ENCODE measurements around the gene RUBCN. TPM values are rescaled to one million over a fixed set of nuclear protein-coding genes. Genes with fewer than 3 reads are reported as not detected.
"Not testable (repeated sequence)": the region's sequence is repeated elsewhere in the genome, so short reads cannot be mapped to it uniquely, and the experiment has no call there.

Gene RUBCN
- total RNA-seq, 1 donor from 2014 or later, result 3.7 TPM

DNA sequence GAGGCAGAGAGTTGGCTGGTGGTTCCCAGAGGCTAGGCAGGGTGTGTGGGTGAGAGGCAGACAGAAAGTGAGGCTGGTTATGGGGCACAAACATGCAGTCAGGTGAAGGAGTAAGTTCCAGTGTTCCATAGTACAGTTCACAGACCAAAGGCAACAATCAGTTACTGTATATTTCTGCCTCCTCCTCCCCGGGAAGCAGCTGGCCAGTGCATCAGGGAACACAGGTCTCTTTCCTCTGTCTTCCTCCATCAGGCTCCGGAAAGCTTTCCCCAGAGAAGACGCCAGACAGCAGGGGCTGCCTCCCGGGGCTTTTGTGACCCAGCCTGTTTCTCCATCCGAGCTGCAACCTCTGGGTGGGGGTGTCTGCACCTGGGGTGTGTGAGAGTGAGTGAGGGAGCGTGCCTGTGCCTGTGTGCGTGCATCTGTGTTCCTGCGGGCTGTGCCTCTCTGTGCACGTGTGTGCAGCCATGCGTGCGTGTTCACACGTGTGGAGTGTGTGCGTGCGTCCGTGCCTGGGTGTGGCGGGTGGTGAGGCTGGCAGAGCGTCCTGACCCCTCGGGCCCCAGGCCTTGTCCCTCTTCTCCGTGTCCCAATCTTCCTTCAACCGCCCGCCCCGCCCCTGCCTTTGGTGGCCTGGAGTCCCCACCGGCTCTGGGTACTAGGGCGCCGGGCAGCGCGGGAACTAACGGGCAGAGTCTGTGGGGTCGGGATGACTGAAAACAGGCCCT lies 72.1 kb downstream of the RUBCN start:
- H3K4me3 ChIP-seq (ENCODE audit: low read length in 3 of 3); H3K36me3 ChIP-seq (ENCODE audit: control insufficient read depth in 3 of 3, insufficient read depth in 3 of 3, low read length in 3 of 3); H3K9ac ChIP-seq (ENCODE audit: low read depth in 1 of 3, low read length in 3 of 3); H3K27ac ChIP-seq (ENCODE audit: low read depth, low read length); H3K4me1 ChIP-seq (ENCODE audit: control insufficient read depth in 3 of 3, insufficient read depth in 3 of 3, low read length in 3 of 3); H3K9me3 ChIP-seq (ENCODE audit: control insufficient read depth in 3 of 3, low read length in 3 of 3); H3K27me3 ChIP-seq (ENCODE audit: control insufficient read depth in 3 of 3, insufficient read depth in 3 of 3, low read length in 3 of 3): not testable (repeated sequence)

DNA sequence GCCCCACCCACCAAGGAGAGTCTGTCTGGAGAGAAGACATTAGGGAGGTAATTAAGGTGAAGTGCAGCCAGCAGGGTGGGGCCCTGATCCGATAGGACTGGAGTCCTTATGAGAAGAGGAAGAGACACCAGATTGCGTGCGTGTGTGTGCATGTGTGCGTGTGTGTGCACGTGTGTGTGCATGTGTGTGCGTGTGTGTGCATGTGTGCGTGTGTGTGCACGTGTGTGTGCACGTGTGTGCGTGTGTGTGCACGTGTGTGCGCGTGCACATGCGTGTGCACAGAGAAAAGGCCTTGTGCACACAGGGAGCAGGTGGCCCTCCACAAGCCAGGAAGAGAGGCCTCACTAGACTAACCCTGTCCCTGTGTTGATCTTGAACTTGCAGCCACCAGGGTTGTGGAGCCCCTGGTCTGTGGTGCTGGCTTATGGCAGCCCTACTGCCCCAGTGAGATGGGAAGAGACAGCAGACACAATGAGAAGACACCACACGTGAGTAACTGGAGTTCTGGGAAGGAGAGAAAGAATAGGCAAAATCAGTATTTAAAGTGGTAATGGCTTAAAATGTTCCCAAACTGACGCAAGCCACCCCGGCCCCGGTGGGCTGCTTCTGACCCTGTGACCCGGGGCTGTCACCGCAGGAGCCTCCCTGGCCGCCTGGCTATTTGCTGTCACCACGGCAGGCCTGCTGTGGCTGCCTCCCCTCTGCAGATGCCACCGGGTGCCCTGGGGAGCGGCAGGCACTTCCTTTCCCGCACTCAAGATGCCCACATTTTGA lies 73.2 kb downstream of the RUBCN start:
- H3K27me3 ChIP-seq (ENCODE audit: control insufficient read depth in 3 of 3, insufficient read depth in 3 of 3, low read length in 3 of 3); H3K36me3 ChIP-seq (ENCODE audit: control insufficient read depth in 3 of 3, insufficient read depth in 3 of 3, low read length in 3 of 3); H3K27ac ChIP-seq (ENCODE audit: low read depth, low read length); H3K9me3 ChIP-seq (ENCODE audit: control insufficient read depth in 3 of 3, low read length in 3 of 3); H3K9ac ChIP-seq (ENCODE audit: low read depth in 1 of 3, low read length in 3 of 3); H3K4me1 ChIP-seq (ENCODE audit: control insufficient read depth in 3 of 3, insufficient read depth in 3 of 3, low read length in 3 of 3); H3K4me3 ChIP-seq (ENCODE audit: low read length in 3 of 3): not testable (repeated sequence)

DNA sequence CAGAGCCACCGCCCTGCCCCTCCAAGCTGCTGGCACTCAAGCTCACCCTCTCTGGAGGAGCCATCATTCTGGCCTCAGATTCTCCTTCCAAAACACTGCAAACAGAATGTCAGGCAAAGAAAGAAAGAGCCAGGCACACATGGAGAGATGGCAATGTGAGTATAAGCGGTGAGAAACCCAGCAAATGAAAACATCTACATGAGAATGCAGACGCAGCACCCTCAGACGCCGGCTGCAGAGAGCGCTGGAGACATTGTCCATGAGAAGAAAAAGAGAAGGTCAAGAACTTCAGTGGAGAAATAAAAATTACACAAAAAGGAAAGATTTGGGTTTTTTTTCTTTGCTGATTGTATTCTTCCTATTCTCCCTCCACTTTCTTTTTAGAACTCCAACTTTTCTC lies 74.4 kb downstream of the RUBCN start:
- not testable (repeated sequence) for H3K36me3 ChIP-seq (ENCODE audit: control insufficient read depth in 3 of 3, insufficient read depth in 3 of 3, low read length in 3 of 3); H3K4me1 ChIP-seq (ENCODE audit: control insufficient read depth in 3 of 3, insufficient read depth in 3 of 3, low read length in 3 of 3); H3K4me3 ChIP-seq (ENCODE audit: low read length in 3 of 3); H3K27me3 ChIP-seq (ENCODE audit: control insufficient read depth in 3 of 3, insufficient read depth in 3 of 3, low read length in 3 of 3); H3K27ac ChIP-seq (ENCODE audit: low read depth, low read length); H3K9me3 ChIP-seq (ENCODE audit: control insufficient read depth in 3 of 3, low read length in 3 of 3); H3K9ac ChIP-seq (ENCODE audit: low read depth in 1 of 3, low read length in 3 of 3)

DNA sequence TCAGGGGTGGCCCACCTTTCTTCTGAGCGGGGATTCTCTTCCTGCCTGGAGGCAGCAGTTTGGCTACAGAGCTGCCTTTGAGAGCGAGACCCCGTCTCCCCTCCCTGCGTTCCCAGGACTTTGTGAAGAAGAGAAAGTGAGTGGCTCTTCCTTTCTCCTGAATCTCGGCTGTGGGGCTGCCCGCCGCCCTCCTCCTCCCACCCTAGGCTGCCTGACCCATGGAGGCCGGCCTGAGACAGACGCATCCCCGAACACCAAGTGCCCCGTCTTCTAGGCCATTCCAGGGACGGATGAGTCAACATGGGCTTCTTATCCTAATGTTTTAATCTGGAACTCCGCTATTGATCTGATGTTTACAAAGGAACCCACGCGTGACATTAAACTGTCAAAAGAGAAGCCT lies 74.8 kb downstream of the RUBCN start:
- H3K27me3 ChIP-seq (ENCODE audit: control insufficient read depth in 3 of 3, insufficient read depth in 3 of 3, low read length in 3 of 3); H3K27ac ChIP-seq (ENCODE audit: low read depth, low read length); H3K36me3 ChIP-seq (ENCODE audit: control insufficient read depth in 3 of 3, insufficient read depth in 3 of 3, low read length in 3 of 3); H3K4me1 ChIP-seq (ENCODE audit: control insufficient read depth in 3 of 3, insufficient read depth in 3 of 3, low read length in 3 of 3); H3K9ac ChIP-seq (ENCODE audit: low read depth in 1 of 3, low read length in 3 of 3); H3K9me3 ChIP-seq (ENCODE audit: control insufficient read depth in 3 of 3, low read length in 3 of 3); H3K4me3 ChIP-seq (ENCODE audit: low read length in 3 of 3): not testable (repeated sequence)

DNA sequence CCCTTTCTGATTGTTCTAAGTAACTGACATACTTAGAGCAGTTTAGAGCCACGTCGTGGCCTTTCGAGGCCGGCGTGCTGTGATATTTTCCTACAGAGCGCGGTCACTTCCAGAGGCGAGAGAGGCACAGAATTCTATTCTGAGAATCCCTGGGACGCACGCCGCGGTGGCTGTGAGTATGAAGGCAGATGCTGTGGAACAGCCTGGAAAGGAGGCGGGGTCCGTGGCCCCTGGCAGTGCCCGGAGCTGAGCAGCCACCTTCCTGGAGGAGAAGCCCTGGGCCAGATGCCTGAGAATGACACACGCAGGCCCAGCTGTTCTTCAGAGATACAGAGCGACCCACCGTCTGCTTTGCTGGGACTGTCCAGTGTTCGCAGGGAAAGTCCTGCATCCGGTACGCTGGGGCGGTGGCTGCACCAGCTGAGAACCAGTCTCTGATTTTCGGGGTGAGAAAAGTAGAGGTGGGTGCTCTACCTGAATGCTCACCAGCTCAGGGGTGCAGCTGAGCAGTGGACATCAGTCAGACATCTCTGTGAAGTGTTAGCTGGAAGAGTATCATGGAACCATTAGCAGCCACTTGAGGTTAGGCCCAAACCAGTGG lies 75.4 kb downstream of the RUBCN start:
- H3K36me3 ChIP-seq (ENCODE audit: control insufficient read depth in 3 of 3, insufficient read depth in 3 of 3, low read length in 3 of 3); H3K4me3 ChIP-seq (ENCODE audit: low read length in 3 of 3); H3K27ac ChIP-seq (ENCODE audit: low read depth, low read length); H3K4me1 ChIP-seq (ENCODE audit: control insufficient read depth in 3 of 3, insufficient read depth in 3 of 3, low read length in 3 of 3); H3K27me3 ChIP-seq (ENCODE audit: control insufficient read depth in 3 of 3, insufficient read depth in 3 of 3, low read length in 3 of 3); H3K9me3 ChIP-seq (ENCODE audit: control insufficient read depth in 3 of 3, low read length in 3 of 3); H3K9ac ChIP-seq (ENCODE audit: low read depth in 1 of 3, low read length in 3 of 3): not testable (repeated sequence)

DNA sequence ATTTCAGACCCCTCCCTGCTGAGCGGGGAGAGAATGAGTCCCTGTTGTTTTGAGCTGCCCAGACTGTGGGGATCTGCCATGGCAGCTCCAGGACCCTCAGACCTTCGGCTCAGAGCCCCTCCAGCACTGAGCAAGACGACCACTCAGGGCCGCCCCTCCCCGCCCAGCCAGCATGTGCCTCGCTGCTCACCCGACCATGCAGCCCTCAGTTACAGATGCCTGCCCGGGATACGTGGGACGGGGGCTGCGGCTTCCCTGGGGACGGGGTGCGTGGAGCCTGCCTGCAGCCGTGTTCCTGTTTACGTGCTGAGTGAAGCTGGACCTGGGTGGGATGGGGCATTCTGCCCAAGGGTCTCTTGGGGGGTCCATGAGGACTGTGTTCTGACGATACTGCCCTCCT lies 77.0 kb downstream of the RUBCN start:
- not testable (repeated sequence) for H3K27me3 ChIP-seq (ENCODE audit: control insufficient read depth in 3 of 3, insufficient read depth in 3 of 3, low read length in 3 of 3); H3K27ac ChIP-seq (ENCODE audit: low read depth, low read length); H3K9ac ChIP-seq (ENCODE audit: low read depth in 1 of 3, low read length in 3 of 3); H3K4me1 ChIP-seq (ENCODE audit: control insufficient read depth in 3 of 3, insufficient read depth in 3 of 3, low read length in 3 of 3); H3K9me3 ChIP-seq (ENCODE audit: control insufficient read depth in 3 of 3, low read length in 3 of 3); H3K36me3 ChIP-seq (ENCODE audit: control insufficient read depth in 3 of 3, insufficient read depth in 3 of 3, low read length in 3 of 3); H3K4me3 ChIP-seq (ENCODE audit: low read length in 3 of 3)

DNA sequence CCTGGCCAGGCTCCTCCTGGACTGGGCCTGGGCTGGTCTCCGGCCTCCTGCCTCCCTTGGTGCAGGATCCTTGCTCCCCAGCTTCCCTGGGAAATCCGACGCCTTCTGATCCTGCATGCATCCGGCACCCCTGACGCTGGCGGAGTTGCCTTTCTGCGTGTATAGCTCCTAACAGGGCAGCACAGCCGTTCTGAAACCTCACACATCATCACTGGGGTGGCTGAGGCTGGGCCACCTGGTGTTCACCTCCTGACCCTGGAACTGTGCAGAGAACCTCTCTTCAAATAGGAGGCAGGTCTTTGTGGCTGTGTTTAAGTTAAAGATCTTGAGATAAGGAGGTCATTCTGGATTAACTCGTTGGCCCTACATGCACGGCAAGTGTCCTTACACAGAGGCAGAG lies 77.6 kb downstream of the RUBCN start:
- not testable (repeated sequence) for H3K36me3 ChIP-seq (ENCODE audit: control insufficient read depth in 3 of 3, insufficient read depth in 3 of 3, low read length in 3 of 3); H3K27me3 ChIP-seq (ENCODE audit: control insufficient read depth in 3 of 3, insufficient read depth in 3 of 3, low read length in 3 of 3); H3K9me3 ChIP-seq (ENCODE audit: control insufficient read depth in 3 of 3, low read length in 3 of 3); H3K27ac ChIP-seq (ENCODE audit: low read depth, low read length); H3K9ac ChIP-seq (ENCODE audit: low read depth in 1 of 3, low read length in 3 of 3); H3K4me1 ChIP-seq (ENCODE audit: control insufficient read depth in 3 of 3, insufficient read depth in 3 of 3, low read length in 3 of 3); H3K4me3 ChIP-seq (ENCODE audit: low read length in 3 of 3)

DNA sequence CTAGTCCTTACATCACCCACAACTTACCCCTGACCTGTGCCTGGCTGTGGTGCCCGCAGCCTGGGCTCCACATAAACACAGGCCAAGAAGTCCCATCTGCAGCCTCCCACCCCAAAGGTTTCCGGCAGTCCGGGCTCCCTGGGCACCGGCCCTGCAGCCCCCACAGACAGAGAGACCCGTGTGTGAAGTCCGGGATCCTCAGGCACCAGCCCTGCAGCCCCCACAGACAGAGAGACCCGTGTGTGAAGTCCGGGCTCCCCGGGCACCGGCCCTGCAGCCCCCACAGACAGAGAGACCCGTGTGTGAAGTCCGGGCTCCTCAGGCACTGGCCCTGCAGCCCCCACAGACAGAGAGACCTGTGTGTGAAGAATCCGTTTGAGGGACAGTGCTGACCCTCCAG lies 78.0 kb downstream of the RUBCN start:
- H3K36me3 ChIP-seq (ENCODE audit: control insufficient read depth in 3 of 3, insufficient read depth in 3 of 3, low read length in 3 of 3); H3K9ac ChIP-seq (ENCODE audit: low read depth in 1 of 3, low read length in 3 of 3); H3K9me3 ChIP-seq (ENCODE audit: control insufficient read depth in 3 of 3, low read length in 3 of 3); H3K4me3 ChIP-seq (ENCODE audit: low read length in 3 of 3); H3K27ac ChIP-seq (ENCODE audit: low read depth, low read length); H3K4me1 ChIP-seq (ENCODE audit: control insufficient read depth in 3 of 3, insufficient read depth in 3 of 3, low read length in 3 of 3); H3K27me3 ChIP-seq (ENCODE audit: control insufficient read depth in 3 of 3, insufficient read depth in 3 of 3, low read length in 3 of 3): not testable (repeated sequence)

DNA sequence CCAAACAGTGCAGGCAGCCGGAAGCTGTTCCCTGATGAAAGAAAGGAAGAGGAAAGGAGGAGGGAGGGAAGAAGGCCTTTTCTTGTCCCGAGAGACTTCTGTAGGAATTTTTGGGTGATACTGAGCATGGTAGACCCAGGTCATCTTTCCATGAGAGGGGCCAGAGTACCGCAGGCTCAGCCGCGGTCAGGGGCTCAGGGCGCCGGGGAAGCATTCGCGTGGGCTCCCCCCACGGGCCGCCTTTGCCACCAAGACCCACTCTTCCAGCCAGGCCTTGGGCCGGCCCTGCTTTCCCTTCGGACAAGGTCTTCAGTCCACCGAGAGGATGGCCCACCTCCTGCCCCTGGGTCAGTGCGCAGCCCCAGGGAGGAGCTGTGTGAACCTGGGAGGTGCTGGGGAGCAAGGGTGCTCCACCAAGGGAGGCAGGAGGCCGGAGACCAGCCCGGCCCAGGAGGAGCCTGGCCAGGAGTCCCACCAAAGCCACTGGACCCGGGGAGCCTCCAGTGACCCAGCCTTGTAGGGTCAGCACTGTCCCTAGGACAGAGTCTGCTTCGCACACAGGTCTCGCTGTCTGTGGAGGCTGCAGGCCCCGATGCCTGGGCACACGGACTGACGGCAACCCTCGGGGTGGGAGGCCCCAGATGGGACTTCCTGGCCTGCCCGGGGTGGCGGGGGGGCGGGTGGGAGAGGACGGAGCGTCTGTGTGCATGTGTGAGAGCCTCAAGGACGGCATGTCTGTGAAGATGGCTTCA lies 79.0 kb downstream of the RUBCN start:
- H3K4me3 ChIP-seq (ENCODE audit: low read length in 3 of 3); H3K27me3 ChIP-seq (ENCODE audit: control insufficient read depth in 3 of 3, insufficient read depth in 3 of 3, low read length in 3 of 3); H3K4me1 ChIP-seq (ENCODE audit: control insufficient read depth in 3 of 3, insufficient read depth in 3 of 3, low read length in 3 of 3); H3K36me3 ChIP-seq (ENCODE audit: control insufficient read depth in 3 of 3, insufficient read depth in 3 of 3, low read length in 3 of 3); H3K9me3 ChIP-seq (ENCODE audit: control insufficient read depth in 3 of 3, low read length in 3 of 3); H3K9ac ChIP-seq (ENCODE audit: low read depth in 1 of 3, low read length in 3 of 3); H3K27ac ChIP-seq (ENCODE audit: low read depth, low read length): not testable (repeated sequence)

DNA sequence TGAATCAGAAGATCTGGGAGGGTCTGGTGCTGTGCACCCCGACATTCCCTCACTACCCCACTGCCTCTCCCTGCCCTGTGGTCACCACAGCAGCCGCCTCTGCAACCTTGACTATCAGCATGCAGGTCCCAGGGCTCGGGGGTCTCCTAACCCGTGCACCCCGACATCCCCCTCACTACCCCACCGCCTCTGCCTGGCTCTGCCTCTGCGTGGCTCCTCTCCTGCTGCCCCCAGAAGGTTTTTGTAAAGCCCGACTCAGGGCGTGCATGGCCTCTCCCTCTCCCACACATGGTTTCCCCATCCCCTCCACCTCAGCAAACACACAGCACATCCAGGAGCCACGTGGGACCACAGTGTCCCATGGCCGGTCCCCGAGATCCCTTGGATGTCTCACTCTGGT lies 79.7 kb downstream of the RUBCN start:
- H3K9ac ChIP-seq (ENCODE audit: low read depth in 1 of 3, low read length in 3 of 3); H3K36me3 ChIP-seq (ENCODE audit: control insufficient read depth in 3 of 3, insufficient read depth in 3 of 3, low read length in 3 of 3); H3K27ac ChIP-seq (ENCODE audit: low read depth, low read length); H3K9me3 ChIP-seq (ENCODE audit: control insufficient read depth in 3 of 3, low read length in 3 of 3); H3K27me3 ChIP-seq (ENCODE audit: control insufficient read depth in 3 of 3, insufficient read depth in 3 of 3, low read length in 3 of 3); H3K4me3 ChIP-seq (ENCODE audit: low read length in 3 of 3); H3K4me1 ChIP-seq (ENCODE audit: control insufficient read depth in 3 of 3, insufficient read depth in 3 of 3, low read length in 3 of 3): not testable (repeated sequence)

All from skeletal muscle tissue (tissue), 4 donors.